IMR-90 (cell line): Measurements from ENCODE around the gene CELF5. TPM values are rescaled to one million over a fixed set of nuclear protein-coding genes. Genes with fewer than 3 reads are reported as not detected.

ENCODE experiments used
- ATAC-seq: fragments of 200-7000 bp; cut with Tn5 transposase; 2 replicates; pipeline ENCODE4 v1.9.1; 2020; ENCODE audit warnings: low read depth, mild to moderate bottlenecking, moderate library complexity
- BruUV-seq: library from RNA; stranded (reverse); fragments of 400-500 nt; replicated peaks from 2 replicates; lab custom pipeline; 2021; lab: Mats Ljungman, UMichigan
- CTCF ChIA-PET: fragments of 300-600 bp; formaldehyde crosslinking; extraction: SDS; loops from one replicate; lab custom pipeline; 2021; ENCODE audit warnings: antibody characterized with exemption; lab: Yijun Ruan, JAX
- POLR2A ChIA-PET: fragments of 300-600 bp; sonication (Branson Sonifier 250); formaldehyde crosslinking; loops from one replicate; lab custom pipeline; 2022; ENCODE audit warnings: antibody characterized with exemption; ENCODE audit not compliant: unreplicated experiment; lab: Charles Lee
- DNase-seq: peaks from one replicate; pipeline ENCODE4 v3.0.0; 2013
- H2AFZ ChIP-seq: replicated peaks from 2 replicates; pipeline ENCODE3; 2013; ENCODE audit warnings: low read length, mild to moderate bottlenecking; ENCODE audit not compliant: poor library complexity
- H2AK5ac ChIP-seq: 2 replicates; pipeline ENCODE4 v1.6.1; 2013; ENCODE audit warnings: low read depth, low read length, inconsistent platforms
- H2AK9ac ChIP-seq: replicated peaks from 2 replicates; pipeline ENCODE3; 2013; ENCODE audit warnings: mild to moderate bottlenecking, low read depth, low read length, moderate library complexity; ENCODE audit not compliant: poor library complexity
- H2BK120ac ChIP-seq: 2 replicates; pipeline ENCODE4 v1.6.1; 2013; ENCODE audit warnings: low read depth, low read length, inconsistent platforms
- H2BK15ac ChIP-seq: 3 replicates; pipeline ENCODE4 v1.6.1; 2013; ENCODE audit warnings: low read depth, low read length, inconsistent platforms
- H2BK20ac ChIP-seq: 2 replicates; pipeline ENCODE4 v1.6.1; 2013; ENCODE audit warnings: low read depth, mild to moderate bottlenecking, inconsistent platforms, low read length, moderate library complexity
- H2BK5ac ChIP-seq: 2 replicates; pipeline ENCODE4 v1.6.1; 2013; ENCODE audit warnings: mild to moderate bottlenecking, low read depth, low read length, inconsistent platforms; ENCODE audit not compliant: poor library complexity, severe bottlenecking
- H3K14ac ChIP-seq: replicated peaks from 2 replicates; pipeline ENCODE4 v1.6.1; 2013; ENCODE audit warnings: low read depth, low read length, inconsistent platforms
- H3K18ac ChIP-seq: 2 replicates; pipeline ENCODE4 v1.6.1; 2013; ENCODE audit warnings: low read depth, low read length, control low read depth
- H3K23ac ChIP-seq: 2 replicates; pipeline ENCODE4 v1.6.1; 2013; ENCODE audit warnings: low read depth, low read length, inconsistent platforms
- H3K27ac ChIP-seq: 2 replicates; pipeline ENCODE4 v1.5.1; 2013; ENCODE audit warnings: mild to moderate bottlenecking, control low read depth, low read length; ENCODE audit not compliant: insufficient read depth
- H3K27me3 ChIP-seq: 2 replicates; pipeline ENCODE4 v1.6.1; 2013; ENCODE audit warnings: low read length; ENCODE audit not compliant: control insufficient read depth, insufficient read depth
- H3K36me3 ChIP-seq: 2 replicates; pipeline ENCODE4 v1.6.1; 2013; ENCODE audit warnings: low read length, mixed read lengths; ENCODE audit not compliant: control insufficient read depth, insufficient read depth
- H3K4ac ChIP-seq: 2 replicates; pipeline ENCODE4 v1.6.1; 2013; ENCODE audit warnings: low read depth, low read length, inconsistent platforms
- H3K4me1 ChIP-seq: 2 replicates; pipeline ENCODE4 v1.6.1; 2013; ENCODE audit warnings: low read length, mixed read lengths; ENCODE audit not compliant: control insufficient read depth, insufficient read depth
- H3K4me2 ChIP-seq: 2 replicates; pipeline ENCODE4 v1.6.1; 2013; ENCODE audit warnings: low read depth, mild to moderate bottlenecking, control low read depth, low read length, moderate library complexity
- H3K4me3 ChIP-seq: 2 replicates; pipeline ENCODE4 v1.5.1; 2013; ENCODE audit warnings: low read depth, mild to moderate bottlenecking, control low read depth, low read length, moderate library complexity; ENCODE audit not compliant: insufficient read depth
- H3K56ac ChIP-seq: 2 replicates; pipeline ENCODE4 v1.6.1; 2013; ENCODE audit warnings: low read length, inconsistent platforms; ENCODE audit not compliant: insufficient read depth; ENCODE audit errors: extremely low read depth
- H3K79me1 ChIP-seq, 2 experiments: 2 replicates each; pipeline ENCODE4 v1.6.1; 2013; ENCODE audit warnings: low read length in 2 of 2, inconsistent platforms in 1 of 2, low read depth in 1 of 2
- H3K9ac ChIP-seq: 2 replicates; pipeline ENCODE4 v1.6.1; 2013; ENCODE audit warnings: low read depth, low read length, control low read depth
- H3K9me1 ChIP-seq: 2 replicates; pipeline ENCODE4 v1.6.1; 2013; ENCODE audit warnings: low read length, inconsistent platforms; ENCODE audit not compliant: insufficient read depth
- H3K9me3 ChIP-seq: 2 replicates; pipeline ENCODE4 v1.6.1; 2013; ENCODE audit warnings: low read length; ENCODE audit not compliant: control insufficient read depth, insufficient read depth
- H4K20me1 ChIP-seq: 2 replicates; pipeline ENCODE4 v1.6.1; 2013; ENCODE audit warnings: low read length, inconsistent platforms; ENCODE audit not compliant: insufficient read depth
- H4K5ac ChIP-seq: 2 replicates; pipeline ENCODE4 v1.6.1; 2013; ENCODE audit warnings: mild to moderate bottlenecking, low read depth, low read length, control low read depth
- H4K8ac ChIP-seq, 2 experiments: 2 replicates each; pipeline ENCODE4 v1.6.1; 2013; ENCODE audit warnings: low read depth in 2 of 2, low read length in 2 of 2, control low read depth in 1 of 2, inconsistent platforms in 1 of 2
- H4K91ac ChIP-seq: 2 replicates; pipeline ENCODE4 v1.6.1; 2013; ENCODE audit warnings: low read depth, low read length, inconsistent platforms; ENCODE audit not compliant: insufficient read depth
- POLR2A ChIP-seq: IDR thresholded peaks from 2 replicates; pipeline ENCODE4 v1.6.1; 2012; ENCODE audit warnings: mild to moderate bottlenecking, low read depth, low read length
- RAD21 ChIP-seq: IDR thresholded peaks from 2 replicates; pipeline ENCODE4 v1.6.1; 2012; ENCODE audit warnings: low read length, improper control_type of control experiment
- RCOR1 ChIP-seq: IDR thresholded peaks from 2 replicates; pipeline ENCODE4 v1.6.1; 2012; ENCODE audit warnings: mild to moderate bottlenecking, low read length, improper control_type of control experiment; ENCODE audit not compliant: insufficient replicate concordance
- RFX5 ChIP-seq: IDR thresholded peaks from 2 replicates; pipeline ENCODE4 v1.8.0; 2012; ENCODE audit warnings: low read depth, mild to moderate bottlenecking, low read length, moderate library complexity
- SMC3 ChIP-seq: fragments of 150-350 bp; IDR thresholded peaks from 2 replicates; pipeline ENCODE4 v1.6.1; 2016; ENCODE audit warnings: low read depth, mild to moderate bottlenecking, antibody characterized with exemption, low read length, moderate library complexity
- WGBS, 2 experiments: methylation state at CpG; one replicate each; pipeline versions ENCODE4 v1.1.5 to v1.1.7; 2013; ENCODE audit warnings: missing lambda C conversion rate in 2 of 2; ENCODE audit not compliant: insufficient read length in 1 of 2; ENCODE audit errors: extremely low coverage in 2 of 2; 5-methylcytosine and 5-hydroxymethylcytosine counted together
- dilution Hi-C: fragments of 300-500 bp; cut with HindIII; formaldehyde crosslinking; loops from one replicate; pipeline ENCODE4 v1.14.3; 2018; ENCODE audit warnings: low sequenced_read_pairs; ENCODE audit not compliant: unreplicated experiment
- in situ Hi-C: fragments of 300-500 bp; cut with MboI; formaldehyde crosslinking; loops from 3 replicates; pipeline ENCODE4 v1.14.3; 2019; ENCODE audit warnings: low sequenced_read_pairs, inconsistent platforms, mixed read lengths
- intact Hi-C: fragments of 100-400 bp; cut with micrococcal nuclease; formaldehyde crosslinking; loops from 2 replicates; pipeline ENCODE4 v1.10.0; 2022
- polyA plus RNA-seq, 3 experiments: library from polyadenylated mRNA; depleted of rRNA; stranded (reverse); fragments of >200 nt; gene quantifications; 2 replicates each; pipeline ENCODE4 v1.2.3, GENCODE V29; 2012; ENCODE audit warnings: low replicate concordance in 1 of 3
- total RNA-seq: library from RNA; depleted of rRNA; stranded (reverse); fragments of >200 nt; gene quantifications from 2 replicates; pipeline ENCODE4 v1.2.3, GENCODE V29; 2012

CELF5 gene
- total and polyA plus RNA-seq, 2 of the 4 experiments (the other 2 are of a cell fraction) = 0.02 TPM; not detected in 1

- Histone ChIP-seq H3K9me1 (0 out of 2 replicates have a peak, but pooled peaks cover 3% of the 10 kb centered on the region), H2AK9ac (no peak overlapping the region), H3K4ac (no peak overlapping the region), H3K14ac (no peak overlapping the region), H3K27me3 (peaks cover 69% of the 10 kb centered on the region), H4K20me1 (no peaks in the 10 kb centered on the region), H4K8ac (no peak overlapping the region), H3K36me3 (no peaks in the 10 kb centered on the region), H2BK5ac (no peak overlapping the region), H3K4me1 (0 out of 2 replicates have a peak, but pooled peaks cover under 1% of the 10 kb centered on the region), H3K79me1 (no peaks in the 10 kb centered on the region), H2BK20ac (no peak overlapping the region), H3K18ac (no peak overlapping the region), H3K4me3 (no peak overlapping the region), H2AK5ac (no peak overlapping the region), H2BK120ac (no peak overlapping the region), H3K4me2 (no peak overlapping the region), H3K9me3 (peaks cover 6% of the 10 kb centered on the region), H3K27ac (no peak overlapping the region), H3K56ac (no peak overlapping the region), H4K91ac (no peak overlapping the region), H3K23ac (no peak overlapping the region), H2BK15ac (no peak overlapping the region), H2AFZ (no peak overlapping the region), H4K5ac (no peak overlapping the region), H3K9ac (no peak overlapping the region)
- TF ChIP-seq RCOR1 = no peak
- TF ChIP-seq RAD21 = no peak
- TF ChIP-seq POLR2A = no peak
- TF ChIP-seq SMC3 = no peak
- TF ChIP-seq RFX5 = no peak
- dilution Hi-C loops (no loop called here), intact Hi-C loops (no loop called here), in situ Hi-C loops (no loop called here)
- ChIA-PET POLR2A (no interaction called here), CTCF (no interaction called here)
- WGBS, 2 experiments = 55% methylated on average over 6 of the region's 47 CpGs; no CpG with 5 or more reads in 1 of the 2 experiments
- BruUV-seq = no TSS peak
- no peak for DNase-seq
- no peak for ATAC-seq
Observed at GRCh38 chr19:3269916-3270671, 45.6 kb downstream of the CELF5 start.
